Right lobe of liver (tissue), 6 donors: ENCODE results near the gene COX7A2L. TPM values are rescaled to one million over a fixed set of nuclear protein-coding genes. Genes with fewer than 3 reads are reported as not detected.

Experiments used
- ATAC-seq, 4 donors: fragments of 200-7000 bp; cut with Tn5 transposase; one replicate each; pipeline ENCODE4 v1.9.1; 2020; ENCODE audit warnings: mild to moderate bottlenecking in 4 of 4, moderate library complexity in 4 of 4
- DNase-seq, 3 donors: peaks; one replicate each; pipeline ENCODE4 v3.0.0-alpha.2; 2020
- H3K27ac ChIP-seq, 3 donors: fragments of 200-600 bp; one replicate each; pipeline ENCODE4 v1.8.0; 2022
- H3K27me3 ChIP-seq, 2 donors: fragments of 200-600 bp; one replicate each; pipeline ENCODE4 v1.8.0; 2022
- H3K36me3 ChIP-seq, 4 donors: fragments of 200-600 bp; sonication (generic) in 1 of 4; one replicate each; pipeline versions ENCODE4 v1.5.1 to v1.8.0; 2017 to 2022; ENCODE audit warnings: control low read depth in 1 of 4
- H3K4me1 ChIP-seq, 4 donors: fragments of 200-600 bp; sonication (generic) in 1 of 4; one replicate each; pipeline versions ENCODE4 v1.5.1 to v1.8.0; 2017 to 2022; ENCODE audit warnings: control low read depth in 1 of 4
- H3K4me3 ChIP-seq, 3 donors: fragments of 200-600 bp; one replicate each; pipeline ENCODE4 v1.8.0; 2022
- H3K9me3 ChIP-seq, 4 donors: fragments of 200-600 bp; sonication (generic) in 1 of 4; one replicate each; pipeline versions ENCODE4 v1.5.1 to v1.8.0; 2017 to 2022; ENCODE audit warnings: control low read depth in 1 of 4
- POLR2A ChIP-seq: fragments of 450-650 bp; IDR thresholded peaks from one replicate; pipeline ENCODE4 v1.6.1; 2017; ENCODE audit warnings: antibody characterized with exemption, mild to moderate bottlenecking
- WGBS: methylation state at CpG from one replicate; pipeline ENCODE4 v1.1.6; 2018; ENCODE audit warnings: low coverage, low lambda C conversion rate; ENCODE audit not compliant: insufficient coverage; ENCODE audit errors: missing lambda C conversion rate; 5-methylcytosine and 5-hydroxymethylcytosine counted together
- intact Hi-C, 2 donors: fragments of 100-400 bp; cut with DNase I; formaldehyde crosslinking; loops; one replicate each; pipeline versions ENCODE4 v1.11.2 to v1.14.1; 2022
- total RNA-seq, 6 experiments: library from RNA; depleted of rRNA in 2 of 6; stranded (reverse); fragments of >200 nt in 2 of 6; fragmentation: NEBNext Ultra II Directional in 3 of 6; extraction: Animal tissue kit (Norgen Biotek cat#: 25700) in 3 of 6; gene quantifications; one replicate each; pipeline versions ENCODE4 v1.1.0 to v1.2.4, GENCODE V29; 2016 to 2023
- TF ChIP-seq, protein P1 (sequence below), 4 donors: fragments of 200-600 bp in 3 of 4; fragments of 450-650 bp in 1 of 4; IDR thresholded peaks; one replicate each; pipeline versions ENCODE4 v1.5.1 to v1.8.0; 2016 to 2022; ENCODE audit warnings: antibody characterized with exemption in 4 of 4, mild to moderate bottlenecking in 2 of 4
- donor health status: DM: no; HTN: yes; CAD: no.
- donor health status: DM: no; HTN: no; CAD: no.
- donor health status: DM: no; HTN: no; CAD: no.
- donor health status: DM: no; HTN: yes; CAD: no.
- donor health status: DM: no; HTN: yes; CAD: no.

COX7A2L gene
- total RNA-seq, 6 experiments from 2014 or later, result 37.5 to 97.0 (median 57.6) TPM

DNA sequence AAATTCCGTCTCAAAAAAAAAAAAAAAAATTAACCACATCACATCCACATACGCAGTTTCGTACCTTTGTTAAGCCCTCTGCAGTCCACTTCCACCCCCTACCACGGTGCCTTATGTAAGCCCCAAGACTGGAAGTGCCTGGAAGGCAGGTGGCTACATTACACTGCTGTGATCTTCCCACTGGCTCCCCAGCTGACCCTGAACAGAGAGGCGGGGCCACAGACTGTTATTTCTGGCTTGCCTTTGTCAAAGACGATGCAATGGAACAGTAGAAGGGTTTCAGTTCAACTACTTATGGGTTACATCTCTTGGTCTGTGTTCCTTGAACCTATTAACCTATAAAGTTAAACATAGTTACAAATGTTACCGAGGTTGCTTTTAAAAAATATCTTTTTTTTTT, 15.7 kb upstream of the COX7A2L start:
- no peak overlapping the region for H3K27ac ChIP-seq

DNA sequence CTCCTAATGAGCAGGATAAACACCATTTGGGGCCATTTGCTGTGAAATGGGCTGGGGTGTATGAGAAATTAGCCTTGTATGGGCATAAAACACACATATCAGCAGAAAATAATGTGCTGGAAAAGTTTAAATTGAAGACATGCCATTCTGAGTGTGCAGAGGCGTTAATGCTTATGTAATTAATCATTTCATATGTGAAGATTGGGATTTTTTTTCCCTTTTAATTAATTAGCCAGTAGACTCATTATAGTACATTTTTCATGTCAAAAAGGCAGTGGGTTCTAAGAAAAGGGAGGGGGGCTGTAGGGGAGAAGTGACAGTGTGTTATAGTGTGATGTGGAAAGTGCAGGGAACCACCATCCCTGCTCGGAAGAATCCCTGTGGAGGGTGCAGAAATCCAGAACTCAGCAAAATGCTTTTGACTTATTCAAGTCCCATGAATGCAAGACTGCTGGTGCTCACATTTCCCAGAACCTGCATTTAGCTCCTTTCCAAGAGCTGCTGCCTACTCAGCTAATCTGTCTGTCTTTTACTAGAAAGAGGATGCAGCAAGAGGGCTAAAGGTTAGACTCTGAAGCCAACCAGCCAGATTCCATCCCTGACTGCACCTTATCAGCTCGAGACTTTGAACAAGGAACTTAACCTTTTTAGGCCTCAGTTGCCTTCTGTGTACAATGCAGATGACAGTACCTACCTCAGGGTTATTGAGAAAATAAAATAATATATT, 11.6 kb upstream of the COX7A2L start:
- ATAC-seq (no peak), DNase-seq (no peak)
- H3K9me3 ChIP-seq, result no peaks in the 10 kb centered on the region
- H3K27me3 ChIP-seq, result no peaks in the 10 kb centered on the region
- intact Hi-C loops, result no loop called here
- WGBS, result 49% methylated on average over 3 of the region's 3 CpGs
- H3K4me3 ChIP-seq, result no peak overlapping the region
- no peaks in the 10 kb centered on the region for H3K36me3 ChIP-seq
- TF ChIP-seq, protein P1, sequence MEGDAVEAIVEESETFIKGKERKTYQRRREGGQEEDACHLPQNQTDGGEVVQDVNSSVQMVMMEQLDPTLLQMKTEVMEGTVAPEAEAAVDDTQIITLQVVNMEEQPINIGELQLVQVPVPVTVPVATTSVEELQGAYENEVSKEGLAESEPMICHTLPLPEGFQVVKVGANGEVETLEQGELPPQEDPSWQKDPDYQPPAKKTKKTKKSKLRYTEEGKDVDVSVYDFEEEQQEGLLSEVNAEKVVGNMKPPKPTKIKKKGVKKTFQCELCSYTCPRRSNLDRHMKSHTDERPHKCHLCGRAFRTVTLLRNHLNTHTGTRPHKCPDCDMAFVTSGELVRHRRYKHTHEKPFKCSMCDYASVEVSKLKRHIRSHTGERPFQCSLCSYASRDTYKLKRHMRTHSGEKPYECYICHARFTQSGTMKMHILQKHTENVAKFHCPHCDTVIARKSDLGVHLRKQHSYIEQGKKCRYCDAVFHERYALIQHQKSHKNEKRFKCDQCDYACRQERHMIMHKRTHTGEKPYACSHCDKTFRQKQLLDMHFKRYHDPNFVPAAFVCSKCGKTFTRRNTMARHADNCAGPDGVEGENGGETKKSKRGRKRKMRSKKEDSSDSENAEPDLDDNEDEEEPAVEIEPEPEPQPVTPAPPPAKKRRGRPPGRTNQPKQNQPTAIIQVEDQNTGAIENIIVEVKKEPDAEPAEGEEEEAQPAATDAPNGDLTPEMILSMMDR (IDR thresholded peaks at IDR 0.05), result no peak
- no peak for TF ChIP-seq POLR2A
- no peaks in the 10 kb centered on the region for H3K4me1 ChIP-seq
- H3K27ac ChIP-seq, result no peak overlapping the region

More for the DNA sequence above, 15.7 kb upstream of the COX7A2L start:
- intact Hi-C loops, result no loop called here
- Histone ChIP-seq H3K9me3 (no peaks in the 10 kb centered on the region), H3K27me3 (no peaks in the 10 kb centered on the region), H3K4me1 (no peaks in the 10 kb centered on the region), H3K4me3 (no peak overlapping the region), H3K36me3 (no peaks in the 10 kb centered on the region)
- ATAC-seq (no peak), DNase-seq (no peak)
- TF ChIP-seq POLR2A, result no peak
- TF ChIP-seq, protein P1 (IDR thresholded peaks at IDR 0.05), result no peak
- 59% methylated on average over 4 of the region's 7 CpGs for WGBS

DNA sequence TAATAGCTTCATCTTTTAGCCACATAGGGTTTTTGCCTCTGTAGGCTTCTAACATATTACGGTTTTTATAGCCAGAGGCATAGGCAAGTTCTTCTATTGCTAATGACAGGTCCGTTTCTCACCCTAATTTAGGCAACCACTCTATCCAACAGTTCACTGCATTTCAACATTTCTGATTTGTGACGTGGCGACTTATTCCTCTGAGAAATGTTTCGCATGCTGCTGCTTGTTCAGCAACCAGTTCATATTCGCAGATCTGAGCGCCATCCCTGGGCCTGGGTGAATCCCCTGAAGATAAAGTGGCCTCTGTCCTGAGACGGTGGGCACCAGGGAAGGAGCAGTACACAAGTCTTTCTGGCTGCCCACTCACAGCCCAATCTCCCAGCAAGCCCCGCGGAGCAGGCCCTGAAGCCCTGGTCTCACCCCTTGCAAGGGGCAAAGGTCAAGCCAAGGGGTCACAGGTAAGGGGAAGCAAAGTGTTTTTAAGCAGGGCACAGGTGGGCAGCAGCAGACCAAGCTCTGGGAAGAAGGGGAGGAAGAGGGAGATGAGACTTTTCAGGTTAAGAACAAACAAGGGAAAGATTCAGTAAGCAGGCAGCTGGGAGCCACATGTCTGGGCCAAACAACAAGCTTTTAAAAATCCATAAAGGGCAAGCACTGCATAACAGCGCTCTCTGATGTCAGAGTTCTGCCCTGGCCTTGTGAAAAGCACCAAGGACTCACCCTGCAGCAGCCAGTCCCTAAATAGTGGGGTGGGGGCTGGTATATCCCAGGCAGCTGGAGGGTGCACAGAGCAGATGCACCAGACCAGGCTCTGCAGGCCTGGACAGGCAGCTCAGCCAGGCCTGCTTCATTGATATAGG, 10.8 kb upstream of the COX7A2L start:
- Histone ChIP-seq H3K36me3 (no peaks in the 10 kb centered on the region), H3K27ac (no peak overlapping the region), H3K4me1 (no peaks in the 10 kb centered on the region), H3K4me3 (no peak overlapping the region), H3K9me3 (no peaks in the 10 kb centered on the region), H3K27me3 (no peaks in the 10 kb centered on the region)
- intact Hi-C loops, result no loop called here
- peak in 2 of 4 donors; percentile 21 to 24 for ATAC-seq
- TF ChIP-seq, protein P1 (IDR thresholded peaks at IDR 0.05), result no peak
- no peak for TF ChIP-seq POLR2A
- no peak for DNase-seq
- 87% methylated on average over 9 of the region's 11 CpGs for WGBS

DNA sequence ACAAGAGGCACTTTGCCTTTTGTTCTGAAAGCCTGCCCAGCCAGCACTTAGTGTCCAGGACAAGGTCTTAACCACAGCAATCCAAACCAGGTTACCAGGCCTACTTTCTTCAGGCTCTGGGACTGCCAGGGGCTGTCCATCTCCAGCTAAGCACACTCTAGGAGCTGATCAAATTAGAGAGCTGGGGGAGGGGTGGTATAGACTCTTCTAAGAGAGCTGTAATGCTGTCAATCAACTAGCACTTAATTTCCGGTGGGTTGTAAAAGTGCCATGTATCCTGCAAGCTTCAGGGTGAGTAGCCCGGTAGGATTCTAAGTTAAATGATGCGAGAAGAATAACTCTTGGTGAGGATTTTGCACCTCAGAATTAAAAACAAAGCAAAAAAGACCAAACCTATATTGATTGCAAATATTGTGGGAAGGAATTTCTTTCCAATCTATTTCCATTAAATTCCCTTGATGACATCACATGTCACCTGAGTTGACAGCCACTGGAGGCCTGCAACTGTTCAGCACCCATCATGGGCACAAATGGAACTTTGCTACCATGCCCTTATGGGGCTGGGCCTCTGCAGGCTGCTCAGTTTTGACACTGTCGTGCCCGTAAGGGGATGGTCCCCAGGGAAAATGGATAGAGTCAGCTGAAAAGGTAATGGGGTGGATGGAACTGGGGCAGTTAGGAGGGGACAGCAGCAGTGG, 8.7 kb upstream of the COX7A2L start:
- DNase-seq (no peak), ATAC-seq (no peak)
- Histone ChIP-seq H3K36me3 (no peaks in the 10 kb centered on the region), H3K4me3 (no peak overlapping the region), H3K9me3 (no peaks in the 10 kb centered on the region), H3K27me3 (no peaks in the 10 kb centered on the region), H3K4me1 (no peaks in the 10 kb centered on the region), H3K27ac (no peak overlapping the region)
- intact Hi-C loops, result no loop called here
- TF ChIP-seq POLR2A, result no peak
- TF ChIP-seq, protein P1 (IDR thresholded peaks at IDR 0.05), result no peak
- WGBS, result 96% methylated on average over 5 of the region's 5 CpGs
